H9 (cell line): Measurements from ENCODE around the gene TCF25. TPM values are rescaled to one million over a fixed set of nuclear protein-coding genes. Genes with fewer than 3 reads are reported as not detected.

ENCODE experiments used
- DNase-seq: peaks from one replicate; pipeline ENCODE4 v3.0.0-alpha.2; 2017
- H2AFZ ChIP-seq: one replicate; pipeline ENCODE4 v1.6.1; 2013; ENCODE audit warnings: mild to moderate bottlenecking, low read length, control low read depth, moderate library complexity
- H2AK5ac ChIP-seq: 2 replicates; pipeline ENCODE4 v1.6.1; 2013; ENCODE audit warnings: low read length, control low read depth, mixed read lengths; ENCODE audit not compliant: insufficient read length
- H2BK120ac ChIP-seq: one replicate; pipeline ENCODE4 v1.6.1; 2013; ENCODE audit warnings: low read depth, mild to moderate bottlenecking, low read length, control low read depth, inconsistent platforms; ENCODE audit not compliant: poor library complexity, severe bottlenecking
- H2BK12ac ChIP-seq: 2 replicates; pipeline ENCODE4 v1.6.1; 2013; ENCODE audit warnings: low read length, control low read depth, mixed read lengths, low read depth; ENCODE audit not compliant: insufficient read length
- H2BK15ac ChIP-seq: 2 replicates; pipeline ENCODE4 v1.6.1; 2013; ENCODE audit warnings: low read depth, low read length, control low read depth
- H2BK20ac ChIP-seq: one replicate; pipeline ENCODE4 v1.6.1; 2013; ENCODE audit warnings: low read depth, mild to moderate bottlenecking, low read length, control low read depth, inconsistent platforms; ENCODE audit not compliant: poor library complexity, severe bottlenecking
- H2BK5ac ChIP-seq: 2 replicates; pipeline ENCODE4 v1.6.1; 2013; ENCODE audit warnings: low read length, control low read depth, mixed read lengths; ENCODE audit not compliant: insufficient read length
- H3K14ac ChIP-seq: 2 replicates; pipeline ENCODE4 v1.6.1; 2013; ENCODE audit warnings: low read length, control low read depth; ENCODE audit not compliant: insufficient read depth
- H3K18ac ChIP-seq: 2 replicates; pipeline ENCODE4 v1.6.1; 2013; ENCODE audit warnings: low read depth, mild to moderate bottlenecking, mixed read lengths, low read length, control low read depth; ENCODE audit not compliant: insufficient read length
- H3K23ac ChIP-seq: 2 replicates; pipeline ENCODE4 v1.6.1; 2013; ENCODE audit warnings: low read length, control low read depth, mixed read lengths, low read depth; ENCODE audit not compliant: insufficient read length
- H3K23me2 ChIP-seq: 2 replicates; pipeline ENCODE4 v1.6.1; 2013; ENCODE audit warnings: low read depth, mild to moderate bottlenecking, mixed read lengths, low read length, control low read depth; ENCODE audit not compliant: insufficient read length, poor library complexity, severe bottlenecking
- H3K27ac ChIP-seq: 2 replicates; pipeline ENCODE4 v1.5.1; 2013; ENCODE audit warnings: low read length, control low read depth, mixed read lengths, low read depth; ENCODE audit not compliant: insufficient read length
- H3K27me3 ChIP-seq: 2 replicates; pipeline ENCODE4 v1.6.1; 2013; ENCODE audit warnings: low read length, control low read depth, inconsistent platforms; ENCODE audit not compliant: insufficient read depth
- H3K4ac ChIP-seq: 2 replicates; pipeline ENCODE4 v1.6.1; 2013; ENCODE audit warnings: low read depth, mild to moderate bottlenecking, control low read depth, inconsistent platforms, low read length, moderate library complexity
- H3K4me1 ChIP-seq: 2 replicates; pipeline ENCODE4 v1.6.1; 2013; ENCODE audit warnings: low read length, control low read depth, inconsistent platforms; ENCODE audit not compliant: insufficient read depth
- H3K4me2 ChIP-seq: 2 replicates; pipeline ENCODE4 v1.6.1; 2013; ENCODE audit warnings: low read length, control low read depth, mixed read lengths; ENCODE audit not compliant: insufficient read length, insufficient read depth
- H3K56ac ChIP-seq: 2 replicates; pipeline ENCODE4 v1.6.1; 2013; ENCODE audit warnings: low read depth, mild to moderate bottlenecking, mixed read lengths, low read length, control low read depth; ENCODE audit not compliant: insufficient read length
- H3K79me1 ChIP-seq: 2 replicates; pipeline ENCODE4 v1.6.1; 2013; ENCODE audit warnings: low read depth, mild to moderate bottlenecking, moderate library complexity, low read length, control low read depth, inconsistent platforms; ENCODE audit not compliant: insufficient read depth, poor library complexity, severe bottlenecking
- H3K79me2 ChIP-seq: 2 replicates; pipeline ENCODE4 v1.6.1; 2013; ENCODE audit warnings: low read length, control low read depth, inconsistent platforms; ENCODE audit not compliant: insufficient read depth
- H3K9ac ChIP-seq: 2 replicates; pipeline ENCODE4 v1.6.1; 2013; ENCODE audit warnings: low read length, control low read depth, mixed read lengths; ENCODE audit not compliant: insufficient read length; ENCODE audit errors: extremely low read depth
- H3K9me3 ChIP-seq: one replicate; pipeline ENCODE4 v1.6.1; 2013; ENCODE audit warnings: low read depth, low read length, inconsistent platforms; ENCODE audit not compliant: control insufficient read depth
- H3T11ph ChIP-seq: one replicate; pipeline ENCODE4 v1.6.1; 2013; ENCODE audit warnings: mild to moderate bottlenecking, low read length, control low read depth, inconsistent platforms
- H4K20me1 ChIP-seq: one replicate; pipeline ENCODE4 v1.6.1; 2013; ENCODE audit not compliant: control insufficient read depth, insufficient read length, insufficient read depth
- H4K5ac ChIP-seq: 2 replicates; pipeline ENCODE4 v1.6.1; 2013; ENCODE audit warnings: low read depth, mild to moderate bottlenecking, mixed read lengths, low read length, control low read depth; ENCODE audit not compliant: insufficient read length
- H4K8ac ChIP-seq: replicated peaks from 2 replicates; pipeline ENCODE4 v1.6.1; 2013; ENCODE audit warnings: low read length, control low read depth, mixed read lengths, low read depth; ENCODE audit not compliant: insufficient read length
- H4K91ac ChIP-seq: 2 replicates; pipeline ENCODE4 v1.6.1; 2013; ENCODE audit warnings: low read depth, mild to moderate bottlenecking, moderate library complexity, mixed read lengths, low read length, control low read depth; ENCODE audit not compliant: insufficient read length
- H3K27ac Mint-ChIP-seq, 3 experiments: 2 replicates in 2 of 3; 3 replicates in 1 of 3; pipeline ENCODE4 v1.8.0; 2020 to 2021; ENCODE audit warnings: mixed read lengths in 3 of 3, mild to moderate bottlenecking in 1 of 3, moderate library complexity in 1 of 3
- H3K27me3 Mint-ChIP-seq: 2 replicates; pipeline ENCODE4 v1.8.0; 2021; ENCODE audit warnings: low read depth, mild to moderate bottlenecking, moderate library complexity, mixed read lengths
- H3K36me3 Mint-ChIP-seq, 3 experiments: 2 replicates in 2 of 3; 3 replicates in 1 of 3; pipeline ENCODE4 v1.8.0; 2020 to 2021; ENCODE audit warnings: low read depth in 3 of 3, mixed read lengths in 3 of 3; ENCODE audit not compliant: insufficient read depth in 1 of 3
- H3K4me1 Mint-ChIP-seq, 2 experiments: 2 replicates each; pipeline ENCODE4 v1.8.0; 2020; ENCODE audit warnings: mixed read lengths in 2 of 2
- H3K4me3 Mint-ChIP-seq, 2 experiments: 2 replicates in 1 of 2; 3 replicates in 1 of 2; pipeline ENCODE4 v1.8.0; 2020 to 2021; ENCODE audit warnings: mild to moderate bottlenecking in 2 of 2, mixed read lengths in 2 of 2, moderate library complexity in 1 of 2
- H3K9me3 Mint-ChIP-seq, 2 experiments: 2 replicates in 1 of 2; 3 replicates in 1 of 2; pipeline ENCODE4 v1.8.0; 2020; ENCODE audit warnings: mild to moderate bottlenecking in 2 of 2, mixed read lengths in 2 of 2, moderate library complexity in 1 of 2
- WGBS: extraction: QIAGEN DNeasy Blood & Tissue Kit; methylation state at CpG from one replicate; pipeline ENCODE4 v1.1.7; 2013; ENCODE audit warnings: missing lambda C conversion rate, low lambda C conversion rate, mixed read lengths; ENCODE audit not compliant: insufficient read length; ENCODE audit errors: extremely low coverage; 5-methylcytosine and 5-hydroxymethylcytosine counted together
- total RNA-seq: library from RNA; stranded (reverse); gene quantifications from 2 replicates; pipeline ENCODE4 v1.2.1, GENCODE V29; 2021
- TF ChIP-seq, protein P1 (sequence below): fragments of 200-600 bp; sonication (generic); conservative IDR thresholded peaks from 3 replicates; pipeline ENCODE4 v1.8.0; 2021; ENCODE audit warnings: antibody characterized with exemption, mild to moderate bottlenecking

The TCF25 gene
- total RNA-seq, 1 experiment from 2014 or later, result 109 TPM

DNA sequence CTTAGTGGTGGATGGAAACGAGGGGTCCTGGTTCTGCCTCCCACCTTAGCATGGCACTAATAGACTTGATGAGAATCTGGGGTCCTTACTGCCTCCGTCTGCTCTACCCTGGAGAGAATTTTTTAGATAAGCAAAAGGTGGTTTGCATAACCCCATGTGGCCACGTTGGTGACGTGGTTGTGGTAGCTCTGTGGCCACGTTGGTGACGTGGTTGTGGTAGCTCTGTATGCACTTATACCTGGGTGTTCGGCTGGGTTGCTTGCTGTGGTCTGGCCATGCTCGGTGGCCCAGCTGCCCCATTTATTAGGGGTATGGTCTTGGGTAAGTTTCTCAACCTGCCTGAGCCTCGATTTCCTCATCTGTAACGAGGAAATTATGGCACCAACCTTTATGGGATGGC lies 32.1 kb upstream of the TCF25 start:
- H3K4me1 Mint-ChIP-seq, result peaks cover 9 to 12% of the 10 kb centered on the region in 2 experiments
- H3K9me3 Mint-ChIP-seq, result no peaks in the 10 kb centered on the region
- TF ChIP-seq, protein P1, sequence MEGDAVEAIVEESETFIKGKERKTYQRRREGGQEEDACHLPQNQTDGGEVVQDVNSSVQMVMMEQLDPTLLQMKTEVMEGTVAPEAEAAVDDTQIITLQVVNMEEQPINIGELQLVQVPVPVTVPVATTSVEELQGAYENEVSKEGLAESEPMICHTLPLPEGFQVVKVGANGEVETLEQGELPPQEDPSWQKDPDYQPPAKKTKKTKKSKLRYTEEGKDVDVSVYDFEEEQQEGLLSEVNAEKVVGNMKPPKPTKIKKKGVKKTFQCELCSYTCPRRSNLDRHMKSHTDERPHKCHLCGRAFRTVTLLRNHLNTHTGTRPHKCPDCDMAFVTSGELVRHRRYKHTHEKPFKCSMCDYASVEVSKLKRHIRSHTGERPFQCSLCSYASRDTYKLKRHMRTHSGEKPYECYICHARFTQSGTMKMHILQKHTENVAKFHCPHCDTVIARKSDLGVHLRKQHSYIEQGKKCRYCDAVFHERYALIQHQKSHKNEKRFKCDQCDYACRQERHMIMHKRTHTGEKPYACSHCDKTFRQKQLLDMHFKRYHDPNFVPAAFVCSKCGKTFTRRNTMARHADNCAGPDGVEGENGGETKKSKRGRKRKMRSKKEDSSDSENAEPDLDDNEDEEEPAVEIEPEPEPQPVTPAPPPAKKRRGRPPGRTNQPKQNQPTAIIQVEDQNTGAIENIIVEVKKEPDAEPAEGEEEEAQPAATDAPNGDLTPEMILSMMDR, result no peak
- Histone ChIP-seq H3K27me3 (no peaks in the 10 kb centered on the region), H3K27ac (no peak overlapping the region), H3K18ac (no peak overlapping the region), H2BK15ac (no peak overlapping the region), H3K4me2 (no peak overlapping the region), H2BK120ac (no peak overlapping the region), H4K20me1 (peaks cover 4% of the 10 kb centered on the region), H2BK20ac (no peak overlapping the region), H4K8ac (no peak overlapping the region), H4K91ac (no peak overlapping the region), H3K4me1 (no peaks in the 10 kb centered on the region; the same call in 1 of the 2 replicates), H3K23me2 (no peaks in the 10 kb centered on the region), H2BK12ac (no peak overlapping the region), H3K4ac (no peak overlapping the region), H2AK5ac (no peak overlapping the region), H2AFZ (no peak overlapping the region), H3K23ac (no peak overlapping the region), H3K9ac (no peak overlapping the region), H3K14ac (no peak overlapping the region), H3K79me2 (no peaks in the 10 kb centered on the region), H3K79me1 (no peaks in the 10 kb centered on the region), H3K56ac (no peak overlapping the region), H4K5ac (no peak overlapping the region), H3T11ph (no peak overlapping the region), H2BK5ac (no peak overlapping the region), H3K9me3 (no peaks in the 10 kb centered on the region)
- WGBS, result no CpG with 5 or more reads among the region's 10 CpGs
- H3K27me3 Mint-ChIP-seq, result peaks cover 2% of the 10 kb centered on the region; the same call in 1 of the 2 replicates
- H3K4me3 Mint-ChIP-seq, result no peak overlapping the region
- H3K27ac Mint-ChIP-seq, result no peak overlapping the region
- H3K36me3 Mint-ChIP-seq, result no peaks in the 10 kb centered on the region; a peak in 1 of 7 replicates
- DNase-seq, result no peak
